Retinal pigment epithelial cell (primary cell): Measurements from ENCODE around the gene ITPRIP.

Experiments
- DNase-seq: peaks from one replicate; pipeline ENCODE4 v3.0.0-alpha.2; 2010; ENCODE audit warnings: low read depth
- H3K4me3 ChIP-seq: 2 replicates; pipeline ENCODE4 v1.5.1; 2011; ENCODE audit warnings: mild to moderate bottlenecking, low read length, control low read depth, moderate library complexity
- CTCF ChIP-seq: conservative IDR thresholded peaks from 2 replicates; pipeline ENCODE4 v1.5.1; 2011; ENCODE audit warnings: low read depth, low read length, control low read depth, inconsistent platforms

ITPRIP gene

GRCh38 chr10:104324931-104325330, 13.3 kb downstream of the ITPRIP start:
- H3K4me3 ChIP-seq, result no peak overlapping the region
- DNase-seq, result no peak
- no peak for TF ChIP-seq CTCF

- no peak for DNase-seq
- TF ChIP-seq CTCF, result no peak
- no peak overlapping the region for H3K4me3 ChIP-seq
Observed at GRCh38 chr10:104324221-104324686, 14.0 kb downstream of the ITPRIP start.

- TF ChIP-seq CTCF, result no peak
- no peak overlapping the region for H3K4me3 ChIP-seq
- no peak for DNase-seq
Observed at GRCh38 chr10:104323760-104324201, 14.5 kb downstream of the ITPRIP start.

GRCh38 chr10:104323085-104323484, 15.2 kb downstream of the ITPRIP start:
- H3K4me3 ChIP-seq, result no peak overlapping the region
- no peak for DNase-seq
- TF ChIP-seq CTCF, result no peak

GRCh38 chr10:104322416-104322782, 15.9 kb downstream of the ITPRIP start:
- no peak overlapping the region for H3K4me3 ChIP-seq
- DNase-seq, result no peak
- no peak for TF ChIP-seq CTCF

- no peak overlapping the region for H3K4me3 ChIP-seq
- no peak for DNase-seq
- TF ChIP-seq CTCF, result no peak
Observed at GRCh38 chr10:104321725-104322415, 16.4 kb downstream of the ITPRIP start.

GRCh38 chr10:104321226-104321625, 17.0 kb downstream of the ITPRIP start:
- TF ChIP-seq CTCF, result no peak
- no peak overlapping the region for H3K4me3 ChIP-seq
- no peak for DNase-seq
